Central memory CD4-positive, alpha-beta T cell (primary cell): ENCODE results near the gene ANKLE2.

Experiments used
- DNase-seq: peaks from one replicate; pipeline ENCODE4 v3.0.0; 2022

The ANKLE2 gene

GRCh38 chr12:132685400-132685799 lies 76.2 kb downstream of the ANKLE2 start:
- DNase-seq, result no peak

GRCh38 chr12:132677492-132677891 lies 84.1 kb downstream of the ANKLE2 start:
- no peak for DNase-seq

- DNase-seq, result no peak
Observed at GRCh38 chr12:132675757-132676432, 85.7 kb downstream of the ANKLE2 start.
